Stimulated activated memory B cell treated with anti-CD40 and anti-IgM and Interleukin-4, amounts not matched to agents 10 μg/mL and 1 μg/mL and 100 μg/mL, for 72 hours (primary cell): ENCODE results near the gene TP53I11.
A peak's percentile ranks its signal among the peaks of the same experiment; 100 is the strongest.

ENCODE experiments used
- ATAC-seq: fragments of 150-1000 bp; cut with Tn5 transposase; 2 replicates; pipeline ENCODE4 v1.10.0; 2021
- H3K27ac Mint-ChIP-seq: one replicate; pipeline ENCODE4 v1.8.0; 2022; ENCODE audit warnings: mild to moderate bottlenecking, mixed read lengths
- H3K27me3 Mint-ChIP-seq: one replicate; pipeline ENCODE4 v1.8.0; 2022; ENCODE audit warnings: mixed read lengths
- H3K36me3 Mint-ChIP-seq: one replicate; pipeline ENCODE4 v1.8.0; 2022; ENCODE audit warnings: mixed read lengths
- H3K4me1 Mint-ChIP-seq: one replicate; pipeline ENCODE4 v1.8.0; 2022; ENCODE audit warnings: mixed read lengths
- H3K4me3 Mint-ChIP-seq: one replicate; pipeline ENCODE4 v1.8.0; 2022; ENCODE audit warnings: mild to moderate bottlenecking, moderate library complexity, mixed read lengths
- H3K9me3 Mint-ChIP-seq: one replicate; pipeline ENCODE4 v1.8.0; 2022; ENCODE audit warnings: mixed read lengths

TP53I11 gene

GRCh38 chr11:44885065-44885810 lies 65.4 kb downstream of the TP53I11 start:
- Mint-ChIP-seq H3K9me3 (no peaks in the 10 kb centered on the region), H3K36me3 (no peaks in the 10 kb centered on the region), H3K27ac (no peak overlapping the region), H3K4me1 (no peaks in the 10 kb centered on the region), H3K27me3 (no peaks in the 10 kb centered on the region), H3K4me3 (no peak overlapping the region)
- no peak for ATAC-seq

GRCh38 chr11:44884056-44884455 lies 66.6 kb downstream of the TP53I11 start:
- Mint-ChIP-seq H3K27ac (no peak overlapping the region), H3K27me3 (no peaks in the 10 kb centered on the region), H3K9me3 (no peaks in the 10 kb centered on the region), H3K4me3 (no peak overlapping the region), H3K36me3 (no peaks in the 10 kb centered on the region), H3K4me1 (no peaks in the 10 kb centered on the region)
- no peak for ATAC-seq

GRCh38 chr11:44883277-44883676 lies 67.4 kb downstream of the TP53I11 start:
- H3K4me3 Mint-ChIP-seq, result no peak overlapping the region
- H3K9me3 Mint-ChIP-seq, result no peaks in the 10 kb centered on the region
- H3K36me3 Mint-ChIP-seq, result no peaks in the 10 kb centered on the region
- peak; percentile 5 for ATAC-seq
- H3K27ac Mint-ChIP-seq, result no peak overlapping the region
- H3K27me3 Mint-ChIP-seq, result no peaks in the 10 kb centered on the region
- no peaks in the 10 kb centered on the region for H3K4me1 Mint-ChIP-seq
